AG04449 (cell line): ENCODE results near the gene KYAT1.

Source experiments
- CTCF ChIA-PET: fragments of 350-600 bp; formaldehyde crosslinking; extraction: SDS; loops from one replicate; lab custom pipeline; 2021; ENCODE audit warnings: antibody characterized with exemption; lab: Yijun Ruan, JAX
- POLR2A ChIA-PET: fragments of 400-600, 350-600 bp; formaldehyde crosslinking; extraction: SDS; loops from one replicate; lab custom pipeline; 2020; ENCODE audit warnings: antibody characterized with exemption, inconsistent platforms; lab: Yijun Ruan, JAX
- DNase-seq: peaks from one replicate; pipeline ENCODE4 v3.0.0-alpha.2; 2010; ENCODE audit warnings: low read depth, low spot score
- H3K4me3 ChIP-seq: 2 replicates; pipeline ENCODE4 v1.5.1; 2011; ENCODE audit warnings: low read depth, mild to moderate bottlenecking, control low read depth, low read length
- CTCF ChIP-seq: IDR thresholded peaks from one replicate; pipeline ENCODE4 v1.5.1; 2011; ENCODE audit warnings: mild to moderate bottlenecking, moderate library complexity, low read length, control low read depth, inconsistent platforms; ENCODE audit not compliant: insufficient read depth; ENCODE audit errors: missing control alignments

KYAT1 gene

GRCh38 chr9:128886211-128886891 is 4.6 kb upstream of the KYAT1 start:
- ChIA-PET POLR2A (interaction anchor here (1.0 kb wide), 1 partner anchor 34 kb away, joined by 4 read pairs; no protein-coding TSS in a partner anchor), CTCF (interaction anchor here (1.1 to 3.5 kb wide), 2 partner anchors 42 to 68 kb away, joined by 3 to 19 read pairs; partner anchors contain the start of gene ENDOG)
- H3K4me3 ChIP-seq = no peak overlapping the region
- DNase-seq = no peak
- no peak for TF ChIP-seq CTCF

GRCh38 chr9:128885798-128886197 is 4.0 kb upstream of the KYAT1 start:
- DNase-seq = no peak
- no peak overlapping the region for H3K4me3 ChIP-seq
- ChIA-PET CTCF (interaction anchor here (1.3 to 3.5 kb wide), 2 partner anchors 43 to 68 kb away, joined by 4 to 19 read pairs; partner anchors contain the start of gene ENDOG), POLR2A (interaction anchor here (1.0 kb wide), 1 partner anchor 34 kb away, joined by 4 read pairs; no protein-coding TSS in a partner anchor)
- no peak for TF ChIP-seq CTCF

GRCh38 chr9:128885376-128885775 is 3.6 kb upstream of the KYAT1 start:
- CTCF ChIA-PET = interaction anchor here (1.3 to 3.5 kb wide), 2 partner anchors 43 to 67 kb away, joined by 4 to 19 read pairs; partner anchors contain the start of gene ENDOG
- no peak for DNase-seq
- POLR2A ChIA-PET = interaction anchor here (1.0 kb wide), 1 partner anchor 35 kb away, joined by 4 read pairs; no protein-coding TSS in a partner anchor
- no peak overlapping the region for H3K4me3 ChIP-seq
- TF ChIP-seq CTCF = no peak

GRCh38 chr9:128884164-128884563 is 2.4 kb upstream of the KYAT1 start:
- no peak for DNase-seq
- POLR2A ChIA-PET = interaction anchor here (0.7 kb wide), 1 partner anchor 8 kb away, joined by 3 read pairs; no protein-coding TSS in a partner anchor
- peak overlapping the region; percentile 29 for H3K4me3 ChIP-seq
- TF ChIP-seq CTCF = no peak
- CTCF ChIA-PET = interaction anchor here (1.0 to 1.5 kb wide), 2 partner anchors 26 to 44 kb away, joined by 3 to 12 read pairs; no protein-coding TSS in a partner anchor

GRCh38 chr9:128882677-128883603 is 1.2 kb upstream of the KYAT1 start:
- ChIA-PET CTCF (interaction anchor here (1.0 to 12.9 kb wide), 3 partner anchors 20 to 46 kb away, joined by 3 to 125 read pairs (median 5); no protein-coding TSS in a partner anchor), POLR2A (interaction anchor here (0.6 to 1.0 kb wide), 2 partner anchors 20 to 43 kb away, joined by 3 read pairs; no protein-coding TSS in a partner anchor)
- no peak for DNase-seq
- H3K4me3 ChIP-seq = peak overlapping the region; percentile 96
- no peak for TF ChIP-seq CTCF
